ENCODE data around the gene ITGB5.
"Not testable (repeated sequence)": the region's sequence is repeated elsewhere in the genome, so short reads cannot be mapped to it uniquely, and the experiment has no call there.

GRCh38 chr3:124827476-124828206, 59.5 kb downstream of the ITGB5 start:
- TF ChIP-seq CTCF, EP300, POLR2A (IDR thresholded peaks at IDR 0.05): not testable (repeated sequence)
